SK-N-SH (cell line): ENCODE measurements around the gene NSMCE1. TPM values are rescaled to one million over a fixed set of nuclear protein-coding genes. Genes with fewer than 3 reads are reported as not detected.

Source experiments
- CTCF ChIA-PET: fragments of 300-600, 350-600 bp; formaldehyde crosslinking; extraction: SDS; loops from one replicate; lab custom pipeline; 2021; lab: Yijun Ruan, JAX
- POLR2A ChIA-PET: fragments of 350-600 bp; sonication (Branson Sonifier 250); formaldehyde crosslinking; extraction: SDS; loops from one replicate; lab custom pipeline; 2020; ENCODE audit warnings: antibody characterized with exemption, inconsistent platforms; lab: Yijun Ruan, JAX
- DNase-seq: peaks from one replicate; pipeline ENCODE4 v3.0.0; 2012
- H2AFZ ChIP-seq: fragments of 200-600 bp; sonication (generic); 2 replicates; pipeline ENCODE4 v1.8.1; 2016; ENCODE audit warnings: antibody characterized with exemption, mild to moderate bottlenecking, low read depth
- H3F3A ChIP-seq: fragments of 200-600 bp; sonication (generic); replicated peaks from 2 replicates; pipeline ENCODE3; 2016; ENCODE audit warnings: antibody characterized with exemption, mild to moderate bottlenecking; ENCODE audit not compliant: insufficient read depth
- H3K27ac ChIP-seq, 2 experiments: fragments of 200-500 bp in 1 of 2; fragments of 200-600 bp in 1 of 2; sonication (Bioruptor generic) in 1 of 2; sonication (generic), shearing (Covaris generic) in 1 of 2; 2 replicates each; pipeline versions ENCODE4 v1.5.1 to v1.6.1; 2014 to 2016; ENCODE audit warnings: low read depth in 2 of 2, inconsistent platforms in 1 of 2, low read length in 1 of 2, mild to moderate bottlenecking in 1 of 2, mixed read lengths in 1 of 2
- H3K27me3 ChIP-seq: fragments of 200-600 bp; sonication (generic), shearing (Covaris generic); 2 replicates; pipeline ENCODE4 v1.6.1; 2016; ENCODE audit warnings: mixed run types; ENCODE audit not compliant: insufficient read depth
- H3K36me3 ChIP-seq, 2 experiments: fragments of 200-500 bp in 1 of 2; fragments of 200-600 bp in 1 of 2; sonication (Bioruptor generic) in 1 of 2; sonication (generic) in 1 of 2; replicated peaks in 1 of 2; 2 replicates each; pipeline versions ENCODE3 to v1.5.1; 2014 to 2016; ENCODE audit warnings: low read length in 1 of 2, mild to moderate bottlenecking in 1 of 2; ENCODE audit not compliant: insufficient read depth in 2 of 2, control insufficient read depth in 1 of 2
- H3K4me1 ChIP-seq, 2 experiments: fragments of 200-500 bp in 1 of 2; fragments of 200-600 bp in 1 of 2; sonication (Bioruptor generic) in 1 of 2; sonication (generic), shearing (Covaris generic) in 1 of 2; 2 replicates each; pipeline versions ENCODE4 v1.5.1 to v1.6.1; 2014 to 2016; ENCODE audit warnings: low read depth in 1 of 2, low read length in 1 of 2, mixed run types in 1 of 2; ENCODE audit not compliant: insufficient read depth in 2 of 2, control insufficient read depth in 1 of 2
- H3K4me2 ChIP-seq: fragments of 200-600 bp; sonication (generic), shearing (Covaris generic); 2 replicates; pipeline ENCODE4 v1.6.1; 2017; ENCODE audit warnings: mixed run types
- H3K4me3 ChIP-seq, 2 experiments: fragments of 200-500 bp in 1 of 2; fragments of 200-600 bp in 1 of 2; sonication (Bioruptor generic) in 1 of 2; sonication (generic), shearing (Covaris generic) in 1 of 2; 2 replicates each; pipeline versions ENCODE4 v1.5.1 to v1.8.1; 2014 to 2016; ENCODE audit warnings: low read depth in 2 of 2, inconsistent platforms in 1 of 2, low read length in 1 of 2, mild to moderate bottlenecking in 1 of 2, mixed read lengths in 1 of 2, moderate library complexity in 1 of 2
- H3K79me2 ChIP-seq: fragments of 200-600 bp; sonication (generic); 2 replicates; pipeline ENCODE4 v1.8.1; 2017; ENCODE audit warnings: mild to moderate bottlenecking; ENCODE audit not compliant: insufficient read depth
- H3K9ac ChIP-seq: fragments of 200-600 bp; sonication (generic); 2 replicates; pipeline ENCODE4 v1.6.1; 2017; ENCODE audit warnings: mixed run types
- H3K9me2 ChIP-seq: fragments of 200-600 bp; sonication (generic); 2 replicates; pipeline ENCODE4 v1.6.1; 2017; ENCODE audit warnings: mixed run types
- H3K9me3 ChIP-seq: fragments of 200-600 bp; sonication (generic); 2 replicates; pipeline ENCODE4 v1.6.1; 2017; ENCODE audit warnings: mixed run types, mild to moderate bottlenecking, moderate library complexity
- H4K20me1 ChIP-seq: fragments of 200-600 bp; sonication (generic); 2 replicates; pipeline ENCODE4 v1.6.1; 2017; ENCODE audit warnings: mild to moderate bottlenecking, mixed run types; ENCODE audit not compliant: insufficient read depth
- CHD2 ChIP-seq: fragments of 150-350 bp; IDR thresholded peaks from 2 replicates; pipeline ENCODE4 v1.6.1; 2018; ENCODE audit warnings: low read length; ENCODE audit not compliant: partially characterized antibody
- ELF1 ChIP-seq: IDR thresholded peaks from 2 replicates; pipeline ENCODE4 v1.4.0; 2012
- EP300 ChIP-seq, 2 experiments: IDR thresholded peaks; 2 replicates each; pipeline versions ENCODE4 v1.4.0 to v1.6.1; 2012; ENCODE audit warnings: borderline replicate concordance in 1 of 2, low read depth in 1 of 2, low read length in 1 of 2
- FOSL2 ChIP-seq: IDR thresholded peaks from 2 replicates; pipeline ENCODE4 v1.4.0; 2012; ENCODE audit warnings: low read depth, mild to moderate bottlenecking, moderate library complexity, borderline replicate concordance
- GABPA ChIP-seq: IDR thresholded peaks from 2 replicates; pipeline ENCODE4 v1.4.0; 2012; ENCODE audit warnings: low read depth, mild to moderate bottlenecking
- GATA2 ChIP-seq: sonication (generic); formaldehyde crosslinking; IDR thresholded peaks from 2 replicates; pipeline ENCODE4 v1.5.0; 2020; ENCODE audit warnings: mild to moderate bottlenecking, missing genetic modification reagents
- IRF3 ChIP-seq: fragments of 150-350 bp; IDR thresholded peaks from 2 replicates; pipeline ENCODE4 v1.6.1; 2016; ENCODE audit warnings: mild to moderate bottlenecking, low read depth, low read length
- JUND ChIP-seq: IDR thresholded peaks from 2 replicates; pipeline ENCODE4 v1.4.0; 2012
- MEF2A ChIP-seq: IDR thresholded peaks from 2 replicates; pipeline ENCODE4 v1.4.0; 2012; ENCODE audit warnings: low read depth, borderline replicate concordance
- NFIC ChIP-seq: IDR thresholded peaks from 2 replicates; pipeline ENCODE4 v1.4.0; 2012; ENCODE audit warnings: borderline replicate concordance
- PBX3 ChIP-seq: IDR thresholded peaks from 2 replicates; pipeline ENCODE4; 2012
- POLR2AphosphoS5 ChIP-seq: IDR thresholded peaks from 2 replicates; pipeline ENCODE4 v1.6.1; 2012; ENCODE audit warnings: low read depth, low read length
- RCOR1 ChIP-seq: fragments of 150-350 bp; IDR thresholded peaks from 2 replicates; pipeline ENCODE4 v1.6.1; 2017; ENCODE audit warnings: antibody characterized with exemption, low read length
- REST ChIP-seq: IDR thresholded peaks from 2 replicates; pipeline ENCODE4 v1.6.1; 2012; ENCODE audit warnings: mild to moderate bottlenecking, low read depth, low read length, moderate library complexity
- SIN3A ChIP-seq: IDR thresholded peaks from 2 replicates; pipeline ENCODE4 v1.6.1; 2012; ENCODE audit warnings: low read depth, mild to moderate bottlenecking, low read length, moderate library complexity, borderline replicate concordance
- TCF12 ChIP-seq: IDR thresholded peaks from 2 replicates; pipeline ENCODE4 v1.4.0; 2012
- TEAD4 ChIP-seq: IDR thresholded peaks from 2 replicates; pipeline ENCODE4 v1.4.0; 2012; ENCODE audit warnings: mild to moderate bottlenecking, borderline replicate concordance; ENCODE audit not compliant: insufficient read depth
- USF1 ChIP-seq: IDR thresholded peaks from 2 replicates; pipeline ENCODE4 v1.4.0; 2012; ENCODE audit warnings: low read depth, borderline replicate concordance
- WGBS: methylation state at CpG from one replicate; pipeline ENCODE4 v1.1.6; 2017; ENCODE audit warnings: low lambda C conversion rate; 5-methylcytosine and 5-hydroxymethylcytosine counted together
- polyA plus RNA-seq, 3 experiments: library from polyadenylated mRNA; depleted of rRNA; stranded (reverse); fragments of >200 nt; gene quantifications; 2 replicates each; pipeline ENCODE4 v1.2.3, GENCODE V29; 2012

The NSMCE1 gene
- polyA plus RNA-seq, 1 of the 3 experiments (the other 2 are of a cell fraction): 39.8 TPM

- Histone ChIP-seq H3K4me2 (no peak overlapping the region), H3K36me3 (peaks cover 0 to 24% of the 10 kb centered on the region in 2 experiments), H2AFZ (no peak overlapping the region), H3K9me2 (no peaks in the 10 kb centered on the region), H3K4me3 (no peak overlapping the region), H3F3A (peaks cover 3% of the 10 kb centered on the region), H3K4me1 (peaks cover 20 to 28% of the 10 kb centered on the region in 2 experiments; a peak in 3 of 4 replicates), H3K27me3 (no peaks in the 10 kb centered on the region), H3K79me2 (no peaks in the 10 kb centered on the region), H4K20me1 (no peaks in the 10 kb centered on the region), H3K9ac (no peak overlapping the region), H3K9me3 (no peaks in the 10 kb centered on the region), H3K27ac (no peak overlapping the region)
- 92% methylated on average over 13 of the region's 13 CpGs for WGBS
- ChIA-PET CTCF (interaction anchor here (6.3 to 7.2 kb wide), 2 partner anchors 10 to 134 kb away, joined by 66 to 104 read pairs; no protein-coding TSS in a partner anchor), POLR2A (no interaction called here)
- no peak for DNase-seq
- TF ChIP-seq REST: no peak
- no peak for TF ChIP-seq USF1
- TF ChIP-seq TEAD4: no peak
- no peak for TF ChIP-seq GATA2
- no peak for TF ChIP-seq SIN3A
- TF ChIP-seq RCOR1: no peak
- no peak for TF ChIP-seq IRF3
- no peak for TF ChIP-seq MEF2A
- TF ChIP-seq ELF1: no peak
- no peak for TF ChIP-seq FOSL2
- TF ChIP-seq JUND: no peak
- no peak for TF ChIP-seq POLR2AphosphoS5
- no peak for TF ChIP-seq NFIC
- TF ChIP-seq GABPA: no peak
- TF ChIP-seq CHD2: no peak
- TF ChIP-seq EP300 (IDR thresholded peaks at IDR 0.05; ENCODE audit: borderline replicate concordance in 1 of 2, low read depth in 1 of 2, low read length in 1 of 2): no peak
- TF ChIP-seq TCF12: no peak
- no peak for TF ChIP-seq PBX3
Measured at GRCh38 chr16:27232901-27233625, 35.5 kb downstream of the NSMCE1 start.
